Mammary epithelial cell (primary cell): ENCODE results near the gene RPS18.

Source experiments
- EZH2 ChIP-seq: IDR thresholded peaks from 2 replicates; pipeline ENCODE4 v1.6.1; 2012; ENCODE audit warnings: low read length, inconsistent platforms, borderline replicate concordance
- TF ChIP-seq, protein P1 (sequence below), 2 donors: IDR thresholded peaks in 1 of 2; conservative IDR thresholded peaks in 1 of 2; 2 replicates each; pipeline ENCODE4 v1.5.1; 2011 to 2012; ENCODE audit warnings: inconsistent platforms in 2 of 2, low read length in 2 of 2, mild to moderate bottlenecking in 2 of 2, control low read depth in 1 of 2, low read depth in 1 of 2; ENCODE audit not compliant: insufficient read depth in 1 of 2; ENCODE audit errors: extremely low read depth in 1 of 2

DNA sequence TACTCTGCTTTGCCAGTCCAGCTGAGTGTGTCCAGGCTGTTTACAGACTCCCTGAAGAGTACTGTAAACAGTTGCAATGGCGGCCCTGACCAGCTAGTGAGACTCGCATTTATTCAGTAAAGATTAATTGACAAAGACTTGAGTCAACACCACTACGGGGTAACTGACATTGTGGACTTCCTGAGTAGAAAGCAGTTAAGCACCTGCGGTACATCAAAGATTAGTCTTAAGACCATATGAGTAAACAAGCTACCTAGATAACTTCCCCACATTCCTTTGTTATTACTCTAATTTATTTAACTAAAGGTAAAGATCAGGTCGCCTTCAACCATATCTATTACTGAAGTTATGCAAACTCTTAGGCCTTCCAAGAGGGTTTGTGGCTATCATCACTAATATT, 12.8 kb upstream of the RPS18 start:
- TF ChIP-seq, protein P1, sequence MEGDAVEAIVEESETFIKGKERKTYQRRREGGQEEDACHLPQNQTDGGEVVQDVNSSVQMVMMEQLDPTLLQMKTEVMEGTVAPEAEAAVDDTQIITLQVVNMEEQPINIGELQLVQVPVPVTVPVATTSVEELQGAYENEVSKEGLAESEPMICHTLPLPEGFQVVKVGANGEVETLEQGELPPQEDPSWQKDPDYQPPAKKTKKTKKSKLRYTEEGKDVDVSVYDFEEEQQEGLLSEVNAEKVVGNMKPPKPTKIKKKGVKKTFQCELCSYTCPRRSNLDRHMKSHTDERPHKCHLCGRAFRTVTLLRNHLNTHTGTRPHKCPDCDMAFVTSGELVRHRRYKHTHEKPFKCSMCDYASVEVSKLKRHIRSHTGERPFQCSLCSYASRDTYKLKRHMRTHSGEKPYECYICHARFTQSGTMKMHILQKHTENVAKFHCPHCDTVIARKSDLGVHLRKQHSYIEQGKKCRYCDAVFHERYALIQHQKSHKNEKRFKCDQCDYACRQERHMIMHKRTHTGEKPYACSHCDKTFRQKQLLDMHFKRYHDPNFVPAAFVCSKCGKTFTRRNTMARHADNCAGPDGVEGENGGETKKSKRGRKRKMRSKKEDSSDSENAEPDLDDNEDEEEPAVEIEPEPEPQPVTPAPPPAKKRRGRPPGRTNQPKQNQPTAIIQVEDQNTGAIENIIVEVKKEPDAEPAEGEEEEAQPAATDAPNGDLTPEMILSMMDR (conservative IDR thresholded peaks at IDR 0.05 in 1 of 2, IDR thresholded peaks at IDR 0.05 in 1 of 2; ENCODE audit: extremely low read depth in 1 of 2, insufficient read depth in 1 of 2, low read depth in 1 of 2, low read length in 2 of 2): no peak
- TF ChIP-seq EZH2: no peak
